Measurements from ENCODE around the gene ARAP2.

DNA sequence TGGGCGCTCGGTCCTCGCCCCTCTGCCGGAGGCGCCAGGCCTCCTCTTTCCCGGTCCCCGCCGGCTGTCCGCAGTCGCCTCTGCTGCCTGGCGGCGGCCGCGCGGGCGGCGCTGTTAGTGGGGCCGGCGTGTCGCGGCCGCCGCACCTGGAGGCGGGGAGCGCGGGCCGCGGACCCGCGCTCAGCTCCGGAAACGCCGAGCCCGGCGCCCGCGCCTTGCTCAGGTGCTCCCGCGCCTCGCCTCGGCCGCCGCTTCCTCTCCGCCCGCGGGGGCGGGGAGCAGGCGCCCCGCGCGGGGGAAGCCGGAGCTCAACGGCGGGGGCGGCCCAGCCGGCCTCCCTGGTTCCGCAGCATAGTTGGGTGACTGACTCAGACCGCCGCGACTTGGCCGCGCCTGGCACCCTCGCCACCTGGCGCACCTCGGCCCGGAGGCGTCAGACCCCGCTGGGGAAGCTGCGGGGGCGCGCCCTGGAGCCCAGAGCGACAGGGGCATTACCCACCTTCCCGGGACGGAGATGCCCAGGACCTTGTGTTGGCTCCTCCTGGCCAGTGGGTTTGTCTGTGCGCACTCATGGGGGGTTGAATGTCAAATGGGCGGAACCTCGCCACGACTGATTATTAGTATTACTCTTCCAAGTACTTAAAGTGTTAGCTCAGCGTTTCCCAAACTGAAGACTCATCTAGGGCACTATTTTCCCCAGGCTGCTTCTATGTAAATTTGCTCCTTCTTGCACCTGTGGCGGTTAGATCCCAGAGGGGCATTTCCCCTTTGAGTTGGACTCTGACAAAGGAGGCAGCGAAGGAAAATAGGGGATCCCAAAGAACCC is at the start of gene ARAP2:
- TF ChIP-seq, protein P1, sequence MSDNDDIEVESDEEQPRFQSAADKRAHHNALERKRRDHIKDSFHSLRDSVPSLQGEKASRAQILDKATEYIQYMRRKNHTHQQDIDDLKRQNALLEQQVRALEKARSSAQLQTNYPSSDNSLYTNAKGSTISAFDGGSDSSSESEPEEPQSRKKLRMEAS (IDR thresholded peaks at IDR 0.05): peak; percentile 53; the same call in 1 of the 2 replicates
- TF ChIP-seq RAD21 (IDR thresholded peaks at IDR 0.05; ENCODE audit: low read depth) (no peak), FOXM1 (IDR thresholded peaks at IDR 0.05; ENCODE audit: borderline replicate concordance, low read depth) (no peak), REST (IDR thresholded peaks at IDR 0.05; ENCODE audit: low read depth) (no peak), TEAD4 (IDR thresholded peaks at IDR 0.05) (peak; percentile 81)
